Pancreas (tissue), 10 donors: ENCODE results near the gene AQP3. TPM values are rescaled to one million over a fixed set of nuclear protein-coding genes. Genes with fewer than 3 reads are reported as not detected.
"Not testable (repeated sequence)": the region's sequence is repeated elsewhere in the genome, so short reads cannot be mapped to it uniquely, and the experiment has no call there.

Source experiments
- ATAC-seq, 4 donors: fragments of 200-7000 bp; cut with Tn5 transposase; one replicate each; pipeline versions ENCODE4 v1.8.0 to v1.9.1; 2020; ENCODE audit warnings: mild to moderate bottlenecking in 4 of 4, moderate library complexity in 4 of 4
- DNase-seq, 6 donors: peaks; one replicate each; pipeline ENCODE4 v3.0.0-alpha.2; 2020
- FAIRE-seq: peaks from 2 replicates; lab custom pipeline; 2012; peaks lifted over from hg19 to GRCh38; lab: Jason Lieb, UNC
- H3K27ac ChIP-seq, 4 donors: fragments of 200-600 bp; sonication (generic); 1 replicate in 3 of 4; 2 replicates in 1 of 4; pipeline versions ENCODE4 v1.5.0 to v1.8.0; 2020
- H3K27me3 ChIP-seq, 4 donors: fragments of 200-600 bp; one replicate each; pipeline ENCODE4 v1.8.0; 2021
- H3K36me3 ChIP-seq, 3 donors: fragments of 200-600 bp; sonication (generic) in 1 of 3; one replicate each; pipeline versions ENCODE4 v1.5.0 to v1.8.0; 2020 to 2021
- H3K4me1 ChIP-seq, 3 donors: fragments of 200-600 bp; one replicate each; pipeline ENCODE4 v1.8.0; 2021
- H3K4me3 ChIP-seq, 4 donors: fragments of 200-600 bp; sonication (generic) in 2 of 4; one replicate each; pipeline versions ENCODE4 v1.5.0 to v1.8.0; 2020 to 2021
- H3K9me3 ChIP-seq, 4 donors: fragments of 200-600 bp; one replicate each; pipeline ENCODE4 v1.8.0; 2021
- CTCF ChIP-seq, 4 donors: fragments of 200-600 bp; sonication (generic) in 3 of 4; IDR thresholded peaks; one replicate each; pipeline versions ENCODE4 v1.5.0 to v1.8.0; 2021; ENCODE audit warnings: antibody characterized with exemption in 4 of 4
- WGBS, 2 donors: extraction: QIAGEN DNeasy Blood & Tissue Kit; methylation state at CpG; one replicate each; pipeline ENCODE4 v1.1.7; 2013; 5-methylcytosine and 5-hydroxymethylcytosine counted together
- intact Hi-C, 3 donors: fragments of 100-400 bp; cut with DNase I; formaldehyde crosslinking; loops; one replicate each; pipeline versions ENCODE4 v1.11.1 to v1.14.2; 2022
- microRNA-seq, 2 donors: library from miRNA; unstranded; fragments of <30 nt; microRNA quantifications; one replicate each; pipeline versions ENCODE4 to v1.1.0, GENCODE V29; 2019 to 2020
- polyA plus RNA-seq, 2 donors: library from polyadenylated mRNA; stranded (reverse); fragments of 200-250 nt; gene quantifications; one replicate each; pipeline ENCODE4 v1.2.3, GENCODE V29; 2013
- total RNA-seq, 6 donors: library from RNA; stranded (reverse); fragmentation: NEBNext Ultra II Directional in 4 of 6; extraction: Animal tissue kit (Norgen Biotek cat#: 25700) in 4 of 6; gene quantifications; one replicate each; pipeline versions ENCODE4 v1.2.1 to v1.2.4, GENCODE V29; 2021 to 2023
- donor health status: healthy with polysubstance abuse.
- donor health status: DM: no; HTN: no; CAD: no; lungs with moderate emphysema.
- donor health status: DM: no; HTN: no; CAD: no.
- donor health status: control.
- donor health status: control.
- donor health status: Bipolar disorder and iron deficiency.
- donor health status: DM: yes; HTN: yes; CAD: no.
- donor health status: DM: no; HTN: no; CAD: no.
- donor health status: DM: no; HTN: no; CAD: no.
- donor health status: DM: yes; HTN: yes; CAD: no.

Gene AQP3
- total and polyA plus RNA-seq, 8 donors, result 18.3 to 39.0 (median 21.9) TPM

- intact Hi-C loops, H3K27ac ChIP-seq, H3K27me3 ChIP-seq, H3K36me3 ChIP-seq, FAIRE-seq, H3K4me3 ChIP-seq, H3K9me3 ChIP-seq: not testable (repeated sequence)
- DNase-seq, result peak in 5 of 6 donors; percentile 52 to 65 (median 59)
- H3K4me1 ChIP-seq, result peaks cover 0 to 11% (median 10%) of the 10 kb centered on the region in 3 donors
- WGBS, 2 donors, result 51 to 56% methylated on average over 14 to 15 of the region's 15 CpGs
- peak in 1 of 4 donors; percentile 46 for ATAC-seq
These were observed 52.1 kb downstream of the AQP3 start for GRCh38 chr9:33395159-33395879.

GRCh38 chr9:33393986-33394385 is 53.4 kb downstream of the AQP3 start:
- intact Hi-C loops, ATAC-seq, FAIRE-seq, H3K27ac ChIP-seq, DNase-seq, H3K9me3 ChIP-seq, H3K36me3 ChIP-seq, H3K27me3 ChIP-seq, H3K4me3 ChIP-seq: not testable (repeated sequence)
- peaks cover 0 to 11% (median 10%) of the 10 kb centered on the region in 3 donors for H3K4me1 ChIP-seq
- 76 to 84% methylated on average over 3 of the region's 3 CpGs for WGBS, 2 donors

GRCh38 chr9:33393581-33393980 is 53.8 kb downstream of the AQP3 start:
- Histone ChIP-seq H3K4me3 (no peak overlapping the region), H3K9me3 (no peaks in the 10 kb centered on the region), H3K27me3 (no peaks in the 10 kb centered on the region), H3K27ac (no peak overlapping the region), H3K36me3 (no peaks in the 10 kb centered on the region), H3K4me1 (peaks cover 0 to 11% (median 11%) of the 10 kb centered on the region in 3 donors)
- TF ChIP-seq CTCF (IDR thresholded peaks at IDR 0.05), result no peak
- no peak for FAIRE-seq
- intact Hi-C loops, result no loop called here
- peak in 1 of 6 donors; percentile 33 for DNase-seq
- no peak for ATAC-seq
- WGBS, 2 donors, result 47 to 58% methylated on average over 11 of the region's 11 CpGs

- 64 to 66% methylated on average over 7 of the region's 7 CpGs for WGBS, 2 donors
These were observed 54.8 kb downstream of the AQP3 start for GRCh38 chr9:33392591-33393021.

More at GRCh38 chr9:33392591-33393021, 54.8 kb downstream of the AQP3 start:
- DNase-seq, H3K36me3 ChIP-seq, ATAC-seq, H3K27me3 ChIP-seq, intact Hi-C loops, FAIRE-seq, H3K27ac ChIP-seq, H3K9me3 ChIP-seq, H3K4me3 ChIP-seq: not testable (repeated sequence)
- peaks cover 0 to 13% (median 11%) of the 10 kb centered on the region in 3 donors for H3K4me1 ChIP-seq

Small RNA genes within 50 kb of the gene (microRNA-seq; reads per million reads assigned to microRNA genes)
- 0 to 0.39 reads per million in 2 donors for gene MIR6851

Other genes with a start within 250 kb of the AQP3 start
- gene SPINK4, start 207.4 kb downstream of the AQP3 start, total RNA-seq, result 1 to 10 TPM in 1 of 6 donors, not detected in 5; 1.4 TPM
- 1 to 10 TPM; 1.5 to 9.2 TPM for gene SPINK4, start 207.4 kb downstream of the AQP3 start, polyA plus RNA-seq
- 10 to 100 TPM; 48.5 to 99.6 (median 53.3) TPM for gene BAG1, start 182.9 kb downstream of the AQP3 start, total RNA-seq
- gene BAG1, start 182.9 kb downstream of the AQP3 start, polyA plus RNA-seq, result 10 to 100 TPM; 38.2 to 67.7 TPM
- gene CHMP5, start 182.5 kb downstream of the AQP3 start, total RNA-seq, result 10 to 100 TPM; 14.1 to 29.3 (median 16.8) TPM
- 10 to 100 TPM; 19.0 to 39.2 TPM for gene CHMP5, start 182.5 kb downstream of the AQP3 start, polyA plus RNA-seq
- gene NFX1, start 157.1 kb downstream of the AQP3 start, total RNA-seq, result 10 to 100 TPM; 15.8 to 19.2 (median 17.3) TPM
- gene NFX1, start 157.1 kb downstream of the AQP3 start, polyA plus RNA-seq, result 10 to 100 TPM in 1 of 2 donors, 1 to 10 TPM in 1; 8.2 to 14.5 TPM
- gene AQP7, start 45.0 kb downstream of the AQP3 start, total RNA-seq, result 1 to 10 TPM; 1.0 to 3.8 (median 2.0) TPM
- gene AQP7, start 45.0 kb downstream of the AQP3 start, polyA plus RNA-seq, result 10 to 100 TPM in 1 of 2 donors, 1 to 10 TPM in 1; 7.1 to 12.0 TPM
- gene NOL6, start 26.3 kb upstream of the AQP3 start, total RNA-seq, result 10 to 100 TPM; 10.9 to 20.6 (median 17.6) TPM
- gene NOL6, start 26.3 kb upstream of the AQP3 start, polyA plus RNA-seq, result 10 to 100 TPM; 27.8 to 28.2 TPM
- gene ANKRD18B, start 76.7 kb upstream of the AQP3 start, total RNA-seq, result 1 to 10 TPM in 1 of 6 donors, under 1 TPM in 4, not detected in 1; 0.51 to 1.7 (median 0.73) TPM
- gene ANKRD18B, start 76.7 kb upstream of the AQP3 start, polyA plus RNA-seq, result under 1 TPM in 1 of 2 donors, not detected in 1; 0.66 TPM